B cell (primary cell): ENCODE measurements around the gene NOTCH1. TPM values are rescaled to one million over a fixed set of nuclear protein-coding genes. Genes with fewer than 3 reads are reported as not detected.

Source experiments
- ATAC-seq: fragments of 200-7000 bp; cut with Tn5 transposase; one replicate; pipeline ENCODE4 v1.10.0; 2021; ENCODE audit warnings: low read depth, mild to moderate bottlenecking, moderate number of reproducible peaks, moderate library complexity
- CTCF ChIA-PET: fragments of 350-600 bp; sonication (Branson Sonifier 250); formaldehyde crosslinking; loops from one replicate; lab custom pipeline; 2021; ENCODE audit warnings: antibody characterized with exemption, inconsistent platforms; lab: Charles Lee
- POLR2A ChIA-PET: fragments of 350-600 bp; sonication (Branson Sonifier 250); formaldehyde crosslinking; loops from one replicate; lab custom pipeline; 2021; ENCODE audit warnings: antibody characterized with exemption; lab: Charles Lee
- DNase-seq: peaks from one replicate; pipeline ENCODE4 v3.0.0; 2013
- H2AFZ ChIP-seq: 2 replicates; pipeline ENCODE4 v1.6.1; 2012; ENCODE audit warnings: mild to moderate bottlenecking, low read depth, low read length; ENCODE audit not compliant: insufficient read depth, poor library complexity, severe bottlenecking
- H3K27ac ChIP-seq, 2 donors: 1 replicate in 1 of 2; 2 replicates in 1 of 2; pipeline ENCODE4 v1.5.1; 2012 to 2013; ENCODE audit warnings: low read length in 2 of 2, mild to moderate bottlenecking in 2 of 2, moderate library complexity in 1 of 2
- H3K27me3 ChIP-seq, 4 experiments: fragments of 200-600 bp in 1 of 4; sonication (generic) in 1 of 4; replicated peaks in 1 of 4; 1 replicate in 2 of 4; 2 replicates in 2 of 4; pipeline versions ENCODE4 v1.6.1 to v1.7.0; 2013 to 2016; ENCODE audit warnings: low read length in 3 of 4, mild to moderate bottlenecking in 2 of 4, mixed read lengths in 1 of 4, moderate library complexity in 1 of 4; ENCODE audit not compliant: insufficient read depth in 4 of 4, control insufficient read depth in 3 of 4; ENCODE audit errors: control extremely low read depth in 1 of 4
- H3K36me3 ChIP-seq, 2 experiments: replicated peaks in 1 of 2; 1 replicate in 1 of 2; 2 replicates in 1 of 2; pipeline versions ENCODE4 v1.6.1 to v1.7.1; 2013; ENCODE audit warnings: low read length in 1 of 2; ENCODE audit not compliant: insufficient read depth in 2 of 2, control insufficient read depth in 1 of 2; ENCODE audit errors: control extremely low read depth in 1 of 2, extremely low read depth in 1 of 2
- H3K4me1 ChIP-seq, 2 donors: fragments of 200-600 bp in 1 of 2; sonication (generic) in 1 of 2; 1 replicate in 1 of 2; 2 replicates in 1 of 2; pipeline versions ENCODE4 v1.5.1 to v1.6.1; 2013 to 2017; ENCODE audit warnings: low read length in 2 of 2; ENCODE audit not compliant: control insufficient read depth in 2 of 2, insufficient read depth in 2 of 2
- H3K4me2 ChIP-seq: replicated peaks from 2 replicates; pipeline ENCODE3; 2012; ENCODE audit warnings: mild to moderate bottlenecking, low read depth, low read length; ENCODE audit not compliant: poor library complexity, severe bottlenecking
- H3K4me3 ChIP-seq, 5 experiments: fragments of 200-600 bp in 1 of 5; sonication (generic) in 1 of 5; 1 replicate in 3 of 5; 2 replicates in 2 of 5; pipeline versions ENCODE4 v1.5.1 to v1.7.0; 2011 to 2016; ENCODE audit warnings: low read length in 4 of 5, mild to moderate bottlenecking in 4 of 5, low read depth in 2 of 5, control low read depth in 1 of 5, moderate library complexity in 1 of 5; ENCODE audit not compliant: insufficient read depth in 1 of 5; ENCODE audit errors: control extremely low read depth in 1 of 5, extremely low read depth in 1 of 5
- H3K79me2 ChIP-seq: fragments of 200-600 bp; sonication (generic); one replicate; pipeline ENCODE4 v1.6.0; 2016; ENCODE audit warnings: low read length; ENCODE audit not compliant: control insufficient read depth, insufficient read depth
- H3K9ac ChIP-seq: fragments of 200-600 bp; sonication (generic); 2 replicates; pipeline ENCODE4 v1.6.1; 2017; ENCODE audit warnings: mild to moderate bottlenecking, low read length, moderate library complexity
- H3K9me3 ChIP-seq, 3 donors: one replicate each; pipeline versions ENCODE4 v1.6.1 to v1.7.1; 2013; ENCODE audit warnings: low read length in 2 of 3; ENCODE audit not compliant: control insufficient read depth in 2 of 3, insufficient read depth in 1 of 3; ENCODE audit errors: control extremely low read depth in 1 of 3
- H4K20me1 ChIP-seq: 2 replicates; pipeline ENCODE4 v1.6.0; 2012; ENCODE audit warnings: mild to moderate bottlenecking, low read length; ENCODE audit not compliant: insufficient read depth, control insufficient read depth, poor library complexity, severe bottlenecking
- H3K27ac Mint-ChIP-seq: one replicate; pipeline ENCODE4 v1.8.0; 2021; ENCODE audit warnings: mixed read lengths
- H3K27me3 Mint-ChIP-seq: one replicate; pipeline ENCODE4 v1.8.0; 2021; ENCODE audit warnings: mixed read lengths
- H3K4me1 Mint-ChIP-seq: one replicate; pipeline ENCODE4 v1.8.0; 2021; ENCODE audit warnings: mixed read lengths
- H3K4me3 Mint-ChIP-seq: one replicate; pipeline ENCODE4 v1.8.0; 2021; ENCODE audit warnings: mixed read lengths
- H3K9me3 Mint-ChIP-seq: one replicate; pipeline ENCODE4 v1.8.0; 2022; ENCODE audit warnings: mixed read lengths; ENCODE audit not compliant: insufficient read depth
- EZH2 ChIP-seq: IDR thresholded peaks from 2 replicates; pipeline ENCODE4 v1.6.1; 2012; ENCODE audit warnings: borderline replicate concordance, low read depth, mild to moderate bottlenecking, moderate library complexity, low read length; ENCODE audit not compliant: insufficient read depth, poor library complexity, severe bottlenecking
- WGBS: methylation state at CpG from one replicate; pipeline ENCODE4 v1.1.5; 2013; ENCODE audit warnings: missing lambda C conversion rate; ENCODE audit not compliant: insufficient coverage; 5-methylcytosine and 5-hydroxymethylcytosine counted together
- intact Hi-C: fragments of 100-400 bp; cut with micrococcal nuclease; formaldehyde crosslinking; loops from one replicate; pipeline ENCODE4 v1.10.0; 2022
- polyA plus RNA-seq: library from polyadenylated mRNA; depleted of rRNA; stranded (reverse); fragments of >200 nt; gene quantifications from 2 replicates; pipeline ENCODE4 v1.2.3, GENCODE V29; 2012
- total RNA-seq, 2 donors: library from RNA; stranded (reverse); fragments of 120-200 nt in 1 of 2; gene quantifications; 1 replicate in 1 of 2; 2 replicates in 1 of 2; pipeline versions ENCODE4 v1.2.3 to v1.2.4, GENCODE V29; 2013 to 2022
- TF ChIP-seq, protein P1 (sequence below): fragments of 200-600 bp; IDR thresholded peaks from one replicate; pipeline ENCODE4 v1.8.0; 2022; ENCODE audit warnings: antibody characterized with exemption, mild to moderate bottlenecking

NOTCH1 gene
- total and polyA plus RNA-seq, 2 donors (not counting 1 experiment from before 2014, with no cell fraction given), result 16.6 to 38.5 TPM

DNA sequence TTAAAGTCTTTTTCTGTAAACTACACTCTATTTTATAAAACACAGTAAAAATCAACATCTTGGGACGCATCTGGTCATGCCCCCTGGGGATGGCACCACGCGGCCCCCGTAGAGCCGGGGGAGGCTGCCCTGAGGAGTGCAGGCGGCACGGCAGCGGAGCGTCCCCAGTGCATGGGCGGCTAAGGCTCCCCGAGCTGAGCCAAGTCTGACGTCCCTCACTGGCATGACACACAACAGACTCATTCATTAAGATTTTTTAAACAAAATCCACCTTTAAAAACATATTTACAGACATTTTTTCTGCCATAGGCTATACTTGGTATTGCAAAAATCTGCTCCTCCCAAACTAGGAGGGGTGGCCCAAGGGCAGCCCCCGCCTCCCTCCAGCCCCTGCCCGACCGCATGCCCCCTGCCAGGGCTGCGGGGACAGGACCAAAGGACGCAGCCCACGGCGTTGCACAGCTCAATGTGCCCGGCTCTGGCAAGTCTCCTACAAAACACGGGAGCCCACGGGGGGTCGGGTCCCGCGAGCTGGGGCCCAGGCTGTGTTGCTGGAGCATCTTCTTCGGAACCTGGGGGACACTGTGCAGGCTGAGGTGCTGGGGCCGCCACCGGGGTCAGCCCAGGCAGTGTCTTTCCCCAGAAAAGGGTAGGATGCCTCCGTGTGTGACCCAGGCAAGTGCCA is 51.2 kb downstream of the NOTCH1 start:
- POLR2A ChIA-PET, result no interaction called here
- no peaks in the 10 kb centered on the region for H3K27me3 Mint-ChIP-seq
- CTCF ChIA-PET, result no interaction called here
- 96% methylated on average over 29 of the region's 29 CpGs for WGBS
- H3K4me2 ChIP-seq, result no peak overlapping the region
- no peak for DNase-seq
- H4K20me1 ChIP-seq, result peaks cover 15% of the 10 kb centered on the region
- H3K79me2 ChIP-seq, result no peaks in the 10 kb centered on the region
- H3K27me3 ChIP-seq, result no peaks in the 10 kb centered on the region
- H3K4me1 ChIP-seq, result no peaks in the 10 kb centered on the region
- TF ChIP-seq, protein P1, sequence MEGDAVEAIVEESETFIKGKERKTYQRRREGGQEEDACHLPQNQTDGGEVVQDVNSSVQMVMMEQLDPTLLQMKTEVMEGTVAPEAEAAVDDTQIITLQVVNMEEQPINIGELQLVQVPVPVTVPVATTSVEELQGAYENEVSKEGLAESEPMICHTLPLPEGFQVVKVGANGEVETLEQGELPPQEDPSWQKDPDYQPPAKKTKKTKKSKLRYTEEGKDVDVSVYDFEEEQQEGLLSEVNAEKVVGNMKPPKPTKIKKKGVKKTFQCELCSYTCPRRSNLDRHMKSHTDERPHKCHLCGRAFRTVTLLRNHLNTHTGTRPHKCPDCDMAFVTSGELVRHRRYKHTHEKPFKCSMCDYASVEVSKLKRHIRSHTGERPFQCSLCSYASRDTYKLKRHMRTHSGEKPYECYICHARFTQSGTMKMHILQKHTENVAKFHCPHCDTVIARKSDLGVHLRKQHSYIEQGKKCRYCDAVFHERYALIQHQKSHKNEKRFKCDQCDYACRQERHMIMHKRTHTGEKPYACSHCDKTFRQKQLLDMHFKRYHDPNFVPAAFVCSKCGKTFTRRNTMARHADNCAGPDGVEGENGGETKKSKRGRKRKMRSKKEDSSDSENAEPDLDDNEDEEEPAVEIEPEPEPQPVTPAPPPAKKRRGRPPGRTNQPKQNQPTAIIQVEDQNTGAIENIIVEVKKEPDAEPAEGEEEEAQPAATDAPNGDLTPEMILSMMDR, result no peak
- TF ChIP-seq EZH2, result no peak
- no peaks in the 10 kb centered on the region for H3K9me3 ChIP-seq
- no peak overlapping the region for H3K4me3 Mint-ChIP-seq
- H3K27ac ChIP-seq, result no peak overlapping the region
- H3K4me1 Mint-ChIP-seq, result no peaks in the 10 kb centered on the region
- intact Hi-C loops, result no loop called here
- H3K36me3 ChIP-seq, result peaks cover 0 to 28% of the 10 kb centered on the region in 2 experiments
- no peak overlapping the region for H3K27ac Mint-ChIP-seq
- no peak overlapping the region for H2AFZ ChIP-seq
- no peak for ATAC-seq
- no peak overlapping the region for H3K9ac ChIP-seq
- H3K9me3 Mint-ChIP-seq, result no peaks in the 10 kb centered on the region
- no peak overlapping the region for H3K4me3 ChIP-seq

DNA sequence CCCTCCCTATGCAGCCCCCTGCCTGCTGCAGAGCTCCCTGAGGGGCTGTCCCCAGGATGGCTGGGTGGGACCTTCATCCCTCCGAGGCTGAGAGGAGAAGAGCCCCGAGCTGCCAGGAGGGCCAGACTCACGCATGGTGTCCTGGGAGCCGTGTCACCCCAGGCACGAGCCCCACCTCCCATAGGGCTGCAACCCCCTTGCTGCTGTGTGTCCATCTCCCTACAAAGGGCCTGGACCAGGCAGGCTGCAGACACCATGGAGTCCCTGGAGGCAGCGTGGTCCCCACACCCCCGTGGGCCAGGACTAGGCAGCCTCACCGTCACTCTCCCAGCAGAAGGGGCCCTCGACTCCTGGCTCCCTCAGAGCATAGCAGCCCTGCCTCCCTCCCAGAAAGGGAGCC is 51.8 kb downstream of the NOTCH1 start:
- intact Hi-C loops, result no loop called here

More for the DNA sequence above, 51.8 kb downstream of the NOTCH1 start:
- Histone ChIP-seq H3K9ac (no peak overlapping the region), H4K20me1 (peaks cover 15% of the 10 kb centered on the region), H3K36me3 (peaks cover 0 to 23% of the 10 kb centered on the region in 2 experiments), H3K4me3 (no peak overlapping the region), H3K9me3 (no peaks in the 10 kb centered on the region), H3K4me1 (no peaks in the 10 kb centered on the region), H3K27me3 (no peaks in the 10 kb centered on the region), H3K4me2 (no peak overlapping the region), H3K27ac (no peak overlapping the region), H3K79me2 (no peaks in the 10 kb centered on the region), H2AFZ (no peak overlapping the region)
- no peaks in the 10 kb centered on the region for H3K4me1 Mint-ChIP-seq
- H3K27ac Mint-ChIP-seq, result no peak overlapping the region
- CTCF ChIA-PET, result no interaction called here
- no peak overlapping the region for H3K4me3 Mint-ChIP-seq
- TF ChIP-seq, protein P1, result no peak
- TF ChIP-seq EZH2, result no peak
- WGBS, result 82% methylated on average over 8 of the region's 9 CpGs
- H3K27me3 Mint-ChIP-seq, result no peaks in the 10 kb centered on the region
- DNase-seq, result no peak
- H3K9me3 Mint-ChIP-seq, result no peaks in the 10 kb centered on the region
- no peak for ATAC-seq
- POLR2A ChIA-PET, result no interaction called here
